ENCODE measurements around the gene PGK1.
"Not testable (repeated sequence)": the region's sequence is repeated elsewhere in the genome, so short reads cannot be mapped to it uniquely, and the experiment has no call there.

The PGK1 gene

DNA sequence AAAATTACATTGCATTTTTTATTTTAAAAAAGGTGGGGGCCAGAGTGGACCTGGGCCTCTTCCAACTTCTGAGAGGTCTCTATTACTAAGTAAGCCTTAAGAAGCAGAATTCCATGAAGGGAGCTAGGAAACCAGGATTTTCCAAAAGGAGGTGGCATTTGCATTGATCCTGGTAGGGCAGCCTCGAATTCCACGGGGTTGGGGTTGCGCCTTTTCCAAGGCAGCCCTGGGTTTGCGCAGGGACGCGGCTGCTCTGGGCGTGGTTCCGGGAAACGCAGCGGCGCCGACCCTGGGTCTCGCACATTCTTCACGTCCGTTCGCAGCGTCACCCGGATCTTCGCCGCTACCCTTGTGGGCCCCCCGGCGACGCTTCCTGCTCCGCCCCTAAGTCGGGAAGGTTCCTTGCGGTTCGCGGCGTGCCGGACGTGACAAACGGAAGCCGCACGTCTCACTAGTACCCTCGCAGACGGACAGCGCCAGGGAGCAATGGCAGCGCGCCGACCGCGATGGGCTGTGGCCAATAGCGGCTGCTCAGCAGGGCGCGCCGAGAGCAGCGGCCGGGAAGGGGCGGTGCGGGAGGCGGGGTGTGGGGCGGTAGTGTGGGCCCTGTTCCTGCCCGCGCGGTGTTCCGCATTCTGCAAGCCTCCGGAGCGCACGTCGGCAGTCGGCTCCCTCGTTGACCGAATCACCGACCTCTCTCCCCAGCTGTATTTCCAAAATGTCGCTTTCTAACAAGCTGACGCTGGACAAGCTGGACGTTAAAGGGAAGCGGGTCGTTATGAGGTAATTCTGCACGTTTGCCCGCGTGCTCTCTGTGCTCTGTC lies at the start of gene PGK1:
TSS of gene PGK1 (plus strand) at position 626 of the 824 bp plus-strand sequence. CDS start at position 719, 93 bp downstream.
- DNase-seq = peak; percentile 93

DNA sequence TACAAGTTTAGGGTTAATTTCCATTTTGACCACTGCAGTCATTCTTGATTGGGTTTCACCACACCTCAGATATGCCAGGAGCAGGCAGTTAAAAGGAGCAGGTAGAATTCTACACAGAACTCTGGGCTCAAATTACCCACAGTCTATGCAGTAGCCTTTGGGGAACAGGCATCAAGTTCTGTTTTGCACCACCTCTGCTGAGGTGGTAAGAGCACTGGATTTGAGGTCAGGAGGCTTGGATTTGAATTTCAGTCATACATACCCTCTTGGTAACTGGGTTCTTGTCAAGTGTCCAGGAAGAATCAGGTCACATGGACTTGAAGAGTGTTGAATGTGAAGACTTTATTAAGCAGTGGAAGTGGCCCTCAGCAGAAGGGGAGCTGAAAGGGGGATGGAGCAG lies 40.4 kb upstream of the PGK1 start:
- DNase-seq = no peak

DNA sequence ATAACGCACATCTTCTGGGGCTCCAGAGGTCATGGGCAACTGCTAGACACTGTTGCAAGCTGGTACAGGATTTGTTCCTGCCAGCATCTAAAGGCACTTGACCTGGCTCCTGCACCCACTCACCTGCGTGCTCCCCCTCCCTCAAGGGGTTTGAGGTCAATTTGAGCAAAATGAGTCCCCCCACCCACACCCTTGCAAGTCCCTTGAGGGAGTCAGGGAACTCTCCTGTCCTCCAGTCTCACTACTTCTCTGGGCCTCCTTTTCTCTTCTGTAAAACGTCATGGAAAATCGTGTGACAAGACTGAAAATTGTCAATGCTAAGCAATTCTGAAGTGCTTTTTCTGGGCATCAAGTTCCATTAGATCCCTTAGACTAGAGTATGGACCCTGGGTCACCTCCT lies 39.9 kb upstream of the PGK1 start:
- DNase-seq = no peak

DNA sequence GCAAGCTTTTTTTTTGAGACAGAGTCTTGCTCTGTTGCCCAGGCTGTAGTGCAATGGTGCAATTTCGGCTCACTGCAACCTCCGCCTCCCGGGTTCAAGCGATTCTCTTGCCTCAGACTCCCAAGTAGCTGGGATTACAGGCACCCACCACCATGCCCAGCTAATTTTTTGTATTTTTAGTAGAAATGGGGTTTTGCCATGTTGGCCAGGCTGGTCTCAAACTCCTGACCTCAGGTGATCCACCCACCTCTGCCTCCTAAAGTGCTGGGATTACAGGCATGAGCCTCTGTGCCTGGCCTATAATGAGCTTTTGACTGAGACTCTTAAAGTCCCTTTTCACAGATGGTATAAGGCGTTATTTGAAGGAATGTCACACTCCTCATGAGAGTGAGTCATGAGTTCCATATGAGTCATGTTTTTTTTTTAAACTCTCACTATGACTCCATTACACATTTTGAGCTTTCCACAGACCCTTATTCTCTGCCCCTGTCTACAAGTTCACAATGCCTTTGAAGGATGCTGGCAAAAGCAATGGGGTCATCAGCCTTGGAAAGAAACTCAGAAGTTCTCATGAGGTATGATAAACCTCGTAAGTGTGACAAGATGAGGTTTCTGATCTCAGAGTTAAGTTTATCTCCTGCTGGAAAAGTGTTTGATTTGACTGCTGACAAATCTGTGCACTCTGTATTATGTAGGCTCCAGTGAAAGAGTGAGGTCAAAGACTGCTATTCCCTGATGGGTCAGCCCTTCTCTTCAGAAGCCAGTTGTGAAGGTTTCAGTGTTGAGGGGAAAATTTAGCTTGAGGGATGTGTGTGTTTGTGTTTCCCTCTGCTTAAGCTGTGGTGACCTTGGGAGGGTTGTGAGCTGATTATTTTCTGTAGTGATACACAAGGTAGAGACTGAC lies 39.1 kb upstream of the PGK1 start:
- not testable (repeated sequence) for DNase-seq

DNA sequence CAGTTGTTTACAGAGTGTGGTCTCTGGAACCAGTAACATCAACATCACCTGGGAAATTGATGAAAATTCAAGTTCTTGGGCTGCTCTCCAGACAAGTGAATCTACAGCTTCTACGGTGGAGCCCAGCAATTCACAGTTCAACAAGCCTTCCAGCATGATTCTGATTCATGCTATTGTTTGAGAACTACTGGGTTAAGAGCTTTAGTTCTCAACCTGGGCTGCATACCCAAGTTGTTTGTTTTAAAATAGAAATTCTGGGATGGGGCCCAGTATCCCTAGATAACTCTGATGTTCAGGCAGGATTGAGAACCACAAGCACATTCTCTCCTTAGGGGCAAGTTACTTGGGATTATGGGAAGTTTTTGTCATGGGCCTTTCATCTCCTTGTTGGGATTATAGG lies 37.9 kb upstream of the PGK1 start:
- no peak for DNase-seq

DNA sequence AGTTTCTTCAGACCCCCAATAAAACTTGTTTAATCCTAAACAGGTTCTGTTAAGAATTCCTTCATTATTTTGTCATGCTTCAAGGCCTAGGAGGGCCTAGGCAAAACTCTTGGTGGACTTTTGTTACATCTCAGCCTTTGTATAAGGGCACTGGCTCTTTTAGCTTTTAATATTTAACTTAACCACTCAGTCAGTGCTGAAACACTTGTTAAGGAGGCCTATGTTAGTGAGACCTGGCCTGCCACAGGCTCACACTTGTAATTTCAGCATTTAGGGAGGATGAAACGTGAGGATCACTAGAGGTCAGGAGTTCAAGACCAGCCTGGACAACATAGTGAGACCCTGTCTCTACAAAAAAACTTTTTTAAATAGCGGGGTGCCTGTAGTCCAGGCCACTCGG lies 32.7 kb upstream of the PGK1 start:
- DNase-seq = no peak

DNA sequence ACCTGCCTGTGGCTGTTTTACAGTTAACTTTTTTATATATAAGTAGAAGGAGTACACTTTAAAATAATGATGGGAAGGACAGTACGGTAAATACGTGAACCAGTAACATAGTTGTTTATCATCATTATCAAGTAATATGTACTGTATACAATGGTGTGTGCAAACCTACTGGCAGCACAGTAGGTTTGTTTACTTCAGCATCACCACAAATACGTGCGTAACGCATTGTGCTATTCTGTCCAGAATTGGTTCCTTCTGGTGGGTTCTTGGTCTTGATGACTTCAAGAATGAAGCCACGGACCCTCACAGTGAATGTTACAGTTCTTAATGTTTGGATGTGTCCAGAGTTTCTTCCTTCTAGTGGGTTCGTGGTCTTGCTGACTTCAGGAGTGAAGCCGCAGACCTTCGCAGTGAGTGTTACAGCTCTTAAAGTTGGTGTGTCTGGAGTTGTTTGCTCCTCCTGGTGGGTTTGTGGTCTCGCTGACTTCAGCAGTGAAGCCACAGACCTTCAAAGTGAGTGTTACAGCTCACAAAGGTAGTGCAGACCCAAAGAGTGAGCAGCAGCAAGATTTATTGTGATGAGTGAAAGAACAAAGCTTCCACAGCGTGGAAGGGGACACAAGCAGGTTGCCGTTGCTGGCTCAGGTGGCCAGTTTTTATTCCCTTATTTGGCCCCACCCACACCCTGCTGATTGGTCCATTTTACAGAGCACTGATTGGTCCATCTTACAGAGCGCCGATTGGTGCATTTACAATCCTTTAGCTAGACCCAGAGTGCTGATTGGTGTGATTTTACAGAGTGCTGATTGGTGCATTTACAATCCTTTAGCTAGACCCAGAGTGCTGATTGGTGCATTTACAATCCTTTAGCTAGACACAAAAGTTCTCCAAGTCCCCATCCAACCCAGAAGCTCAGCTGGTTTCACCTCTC lies 30.6 kb upstream of the PGK1 start:
- DNase-seq = not testable (repeated sequence)

DNA sequence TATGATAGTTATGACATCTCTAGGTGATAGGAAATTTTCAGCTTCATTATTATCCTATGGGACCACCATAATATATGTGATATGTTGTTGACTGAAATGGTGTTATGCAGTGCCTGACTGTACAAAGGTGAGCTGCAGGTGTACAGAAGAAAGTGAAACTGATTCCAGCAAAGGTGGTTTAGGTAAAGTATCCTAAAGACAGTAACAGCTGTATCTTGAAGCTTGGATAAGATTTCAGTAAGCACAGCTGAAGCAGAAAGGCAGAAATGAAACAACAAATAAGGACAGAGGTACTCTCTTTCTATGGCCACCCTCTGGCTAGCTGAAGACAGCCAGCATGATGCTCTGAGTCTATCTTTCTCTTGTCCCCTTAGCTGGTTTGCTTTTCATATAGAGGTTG lies 30.0 kb upstream of the PGK1 start:
- DNase-seq = no peak

DNA sequence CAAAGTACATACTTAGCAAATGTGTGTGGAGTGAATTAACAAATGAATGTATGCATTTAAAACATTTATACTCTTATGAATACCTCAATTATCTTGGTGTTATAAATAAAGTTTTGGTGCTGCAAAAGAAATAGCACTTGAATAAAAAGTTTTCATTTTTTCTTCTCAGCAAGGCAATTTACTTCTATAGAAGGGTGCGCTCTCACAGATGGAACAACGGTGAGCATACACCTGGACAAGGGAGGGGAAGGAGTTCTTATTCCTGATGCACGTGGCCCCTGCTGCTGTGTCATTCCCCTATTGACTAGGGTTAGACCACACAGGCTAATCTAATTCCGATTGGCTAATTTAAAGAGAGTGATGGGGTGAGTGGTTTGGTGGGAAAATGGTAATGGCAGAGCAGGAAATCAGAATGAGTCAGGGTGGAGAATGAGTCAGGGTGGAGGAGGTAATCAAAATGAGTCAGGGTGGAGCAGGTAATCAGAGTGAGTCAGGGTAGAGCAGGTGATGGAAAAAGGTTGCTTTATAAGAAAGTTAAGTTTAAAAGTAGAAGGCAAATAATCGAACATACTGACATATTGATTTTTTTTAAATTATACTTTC lies 28.2 kb upstream of the PGK1 start:
- peak; percentile 11 for DNase-seq

DNA sequence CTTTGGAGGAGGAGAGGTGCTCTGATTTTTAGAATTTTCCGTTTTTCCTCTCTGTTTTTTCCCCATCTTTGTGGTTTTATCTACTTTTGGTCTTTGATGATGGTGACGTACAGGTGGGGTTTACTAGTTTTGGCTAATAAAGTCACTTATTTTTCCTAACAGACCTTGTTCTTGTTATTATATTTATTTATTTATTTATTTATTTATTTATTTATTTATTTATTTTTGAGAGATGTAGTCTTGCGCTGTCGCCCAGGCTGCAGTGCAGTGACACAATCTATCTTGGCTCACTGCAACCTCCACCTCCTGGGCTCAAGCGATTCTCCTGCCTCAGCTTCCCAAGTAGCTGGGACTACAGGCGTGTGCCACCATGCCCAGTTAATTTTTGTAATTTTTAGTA lies 22.6 kb upstream of the PGK1 start:
- not testable (repeated sequence) for DNase-seq

DNA sequence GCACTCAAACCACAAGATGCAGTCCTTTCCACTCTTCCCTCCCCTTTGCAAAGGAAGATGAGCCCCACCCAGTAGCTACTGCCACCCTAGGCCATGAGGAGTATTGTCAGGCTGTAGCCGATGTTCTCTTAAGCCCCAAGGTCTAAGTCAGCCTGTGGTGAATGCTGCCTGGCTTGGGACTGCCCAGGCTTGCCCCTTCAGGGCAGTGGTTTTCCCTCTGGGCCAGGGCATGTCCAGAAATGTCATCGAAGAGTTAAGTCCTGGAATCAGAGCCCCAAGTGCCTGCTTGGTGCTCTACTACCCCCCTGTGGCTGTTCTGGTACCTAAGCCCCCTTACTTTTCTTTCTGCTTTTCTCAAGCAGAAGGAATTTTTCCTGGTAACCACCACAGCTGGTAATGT lies 11.8 kb upstream of the PGK1 start:
- DNase-seq = no peak

DNA sequence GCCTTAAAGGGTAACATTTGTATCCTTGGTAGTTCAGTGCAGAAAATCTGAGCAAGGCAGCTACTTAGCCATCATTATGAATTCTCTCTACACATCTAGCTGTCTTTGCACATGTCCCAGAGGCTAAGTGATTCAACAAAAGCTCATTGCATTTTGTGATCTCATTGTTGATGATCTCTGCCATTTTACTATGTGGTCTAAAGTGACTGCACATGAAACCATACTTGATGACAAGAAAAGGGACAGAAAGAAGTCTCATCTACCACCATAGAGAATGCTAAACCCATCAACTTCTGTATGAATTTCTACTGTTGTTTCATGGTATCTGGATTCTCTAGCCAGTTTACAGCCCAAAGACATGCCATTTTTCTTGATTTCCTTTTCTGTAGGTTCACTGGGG lies 5.9 kb upstream of the PGK1 start:
- no peak for DNase-seq

DNA sequence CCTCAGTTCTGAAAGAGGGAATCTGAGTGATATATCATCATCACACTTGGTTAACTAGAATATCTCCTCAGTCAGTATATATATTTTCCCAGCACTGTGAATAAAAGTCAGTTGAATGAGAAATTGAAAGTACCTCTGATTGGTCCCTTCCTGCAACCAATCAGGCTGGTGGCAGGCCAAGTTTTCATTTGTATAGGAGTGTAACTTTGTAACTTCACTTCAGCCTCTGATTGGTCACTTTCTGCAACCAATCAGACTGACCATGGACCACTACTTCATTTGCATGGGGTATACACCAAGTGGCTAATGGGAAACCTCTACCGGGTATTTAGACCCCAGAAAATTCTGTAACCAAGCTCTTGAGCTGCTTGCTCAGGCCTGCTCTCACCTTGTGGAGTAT lies 2.0 kb upstream of the PGK1 start:
- no peak for DNase-seq

DNA sequence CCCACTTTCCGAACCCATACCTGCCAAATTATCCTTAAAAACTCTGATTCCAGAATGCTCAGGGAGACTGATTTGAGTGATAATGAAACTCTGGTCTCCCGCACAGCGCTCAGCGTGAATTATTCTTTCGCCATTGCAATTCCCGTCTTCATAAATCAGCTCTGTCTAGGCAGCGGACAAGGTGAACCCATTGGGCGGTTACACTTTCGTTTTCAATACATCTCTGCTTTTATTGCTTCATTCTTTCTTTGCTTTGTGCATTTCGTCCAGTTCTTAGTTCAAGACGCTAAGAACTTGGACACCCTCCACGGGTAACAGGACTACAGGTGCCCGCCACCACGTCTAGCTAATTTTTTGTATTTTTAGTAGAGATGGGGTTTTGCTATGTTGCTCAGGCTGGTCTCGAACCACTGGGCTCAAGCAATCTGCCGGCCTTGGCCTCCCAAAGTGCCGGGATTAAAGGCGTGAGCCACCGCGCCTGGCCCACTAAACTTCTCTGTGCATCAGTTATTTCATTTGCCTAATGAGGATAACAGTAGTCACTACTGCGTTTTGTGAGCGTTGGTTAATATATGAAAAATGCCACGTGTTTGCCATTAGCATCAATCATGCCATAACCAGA lies 936 bp upstream of the PGK1 start:
- DNase-seq = no peak

DNA sequence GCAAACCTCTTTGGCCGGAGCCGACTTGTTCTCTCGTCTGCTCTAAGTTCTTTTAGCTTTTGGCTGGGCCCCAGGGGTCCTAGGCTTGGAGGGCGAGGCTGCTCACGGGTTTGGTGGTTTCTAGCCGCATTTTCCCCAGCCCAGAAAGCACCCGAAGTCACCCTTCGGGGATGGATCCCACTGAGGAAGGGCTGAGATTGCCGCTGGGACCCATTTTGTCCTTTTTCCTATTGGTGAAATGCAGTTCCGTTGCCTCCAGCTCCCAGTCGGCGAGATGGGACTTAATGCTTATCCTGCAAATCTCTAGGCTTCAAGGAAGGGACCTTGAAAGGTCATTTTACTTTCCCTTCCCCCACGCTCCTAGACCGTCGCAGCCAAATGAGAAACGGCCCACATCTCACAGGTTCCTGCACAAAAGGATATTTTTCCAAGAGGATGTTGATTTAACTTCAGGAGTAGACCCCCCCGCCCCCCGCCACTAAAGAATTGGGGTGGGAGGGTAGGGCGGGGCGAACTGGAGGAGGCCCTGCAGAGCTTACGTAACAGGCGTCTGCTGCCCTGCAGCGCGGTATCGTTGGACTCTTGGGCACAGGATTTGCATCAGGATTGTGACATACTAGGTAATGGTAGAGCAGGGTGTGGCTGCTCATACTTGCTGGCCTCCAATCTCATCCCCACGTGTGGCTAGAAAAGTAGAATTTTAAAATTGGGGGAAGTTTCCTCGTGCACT lies 564 bp downstream of the PGK1 start:
- DNase-seq = peak; percentile 13

DNA sequence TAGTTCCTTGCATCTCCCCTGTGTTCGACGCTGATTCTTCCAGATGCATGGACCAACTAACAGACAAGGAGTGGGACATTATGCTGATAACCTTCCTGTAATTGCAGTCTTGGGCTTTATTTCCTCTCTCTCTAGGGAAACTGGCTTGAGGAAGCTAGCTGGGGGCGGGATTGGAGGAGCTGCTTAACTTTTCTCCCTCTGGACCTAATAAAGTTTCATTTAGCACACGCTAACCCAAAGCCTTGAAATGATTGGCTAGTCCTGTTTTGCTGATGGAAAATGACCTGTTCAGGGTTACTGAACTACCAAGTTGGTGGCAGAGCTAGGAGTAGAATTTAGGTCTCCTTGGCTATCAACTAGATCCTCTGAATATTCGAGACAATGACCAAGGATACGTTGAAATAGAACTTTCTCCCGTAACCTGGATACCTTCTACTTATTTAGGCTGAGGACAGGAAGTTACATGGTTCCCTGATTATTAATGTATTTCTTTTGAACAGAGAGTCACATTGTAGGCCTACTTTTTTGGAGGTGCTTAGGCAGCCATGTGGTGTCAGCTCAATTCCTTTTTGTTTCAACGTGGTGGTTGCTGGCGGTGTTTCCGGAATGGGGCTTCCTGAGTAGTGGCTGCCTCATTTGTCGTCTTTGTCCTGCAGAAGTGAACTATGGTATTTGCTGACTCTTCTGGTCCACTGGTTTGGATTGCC lies 2.0 kb downstream of the PGK1 start:
- DNase-seq = peak; percentile 20

DNA sequence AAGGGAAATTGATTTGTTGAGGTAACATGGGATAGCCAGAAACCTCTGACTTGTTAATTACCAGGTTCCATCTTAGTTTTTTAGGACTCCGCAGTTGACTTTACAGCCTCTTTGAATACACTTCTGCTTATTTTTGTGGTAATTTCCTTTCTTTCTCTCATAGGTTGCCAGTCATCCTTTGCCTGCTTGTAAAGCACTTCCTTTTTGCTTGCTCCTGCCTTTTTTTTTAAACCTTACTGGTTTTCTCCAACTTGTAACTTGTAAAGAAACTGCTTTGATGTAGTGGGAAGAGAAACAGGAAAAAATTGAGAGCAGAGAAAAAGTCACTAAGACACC lies 2.6 kb downstream of the PGK1 start:
- DNase-seq = no peak

DNA sequence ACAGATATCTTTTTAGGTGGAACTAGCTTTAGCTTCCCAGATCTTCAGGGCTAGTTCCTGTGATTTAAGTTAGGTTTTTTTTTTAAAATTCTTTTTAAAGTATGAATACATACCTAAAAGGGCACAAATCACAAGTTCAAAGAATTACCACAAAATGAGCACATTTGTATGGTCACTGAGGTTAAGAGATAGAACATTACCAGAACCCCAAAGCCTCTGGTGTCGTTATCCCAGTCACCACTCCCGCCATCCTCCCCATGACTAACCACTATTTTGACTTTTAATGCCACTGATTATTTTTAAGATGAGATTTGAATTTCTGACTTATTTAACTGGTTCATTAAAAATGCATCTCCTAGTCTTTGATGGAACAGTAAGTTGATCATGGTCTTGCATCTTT lies 5.4 kb downstream of the PGK1 start:
- no peak for DNase-seq

DNA sequence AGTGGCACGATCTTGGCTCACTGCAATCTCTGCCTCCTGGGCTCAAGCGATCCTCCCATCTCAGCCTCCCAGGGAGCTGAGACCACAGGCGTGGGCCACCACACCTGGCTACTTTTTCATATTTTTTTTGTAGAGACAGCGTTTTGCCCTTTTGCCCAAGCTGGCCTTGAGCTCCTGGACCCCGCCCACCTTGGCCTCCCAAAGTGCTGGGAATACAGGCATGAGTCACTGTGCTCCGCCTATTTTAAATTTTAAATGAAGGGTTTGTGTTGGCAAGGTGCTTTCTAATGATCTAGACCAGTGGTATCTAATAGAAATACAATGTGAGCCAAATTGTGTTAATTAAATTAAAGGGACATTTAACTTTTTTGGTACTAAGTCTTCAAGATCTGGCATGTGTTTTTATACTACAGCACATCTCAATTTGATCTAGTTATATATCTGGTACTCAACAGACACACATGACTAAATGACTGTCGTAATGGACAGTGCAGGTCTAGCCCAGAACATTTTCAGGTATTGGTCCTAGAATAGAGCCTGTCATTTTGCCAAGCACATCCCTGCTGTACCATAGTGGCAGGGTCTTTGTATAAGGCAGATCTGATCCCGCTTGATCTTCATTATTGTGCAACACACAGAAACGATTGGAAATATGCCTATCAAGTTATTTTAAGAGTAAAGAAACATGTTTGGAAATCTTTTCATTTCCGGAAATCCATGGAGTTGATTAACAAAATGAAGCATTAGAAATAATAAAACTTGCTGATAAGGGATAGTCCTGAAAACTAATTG lies 7.3 kb downstream of the PGK1 start:
- DNase-seq = no peak

DNA sequence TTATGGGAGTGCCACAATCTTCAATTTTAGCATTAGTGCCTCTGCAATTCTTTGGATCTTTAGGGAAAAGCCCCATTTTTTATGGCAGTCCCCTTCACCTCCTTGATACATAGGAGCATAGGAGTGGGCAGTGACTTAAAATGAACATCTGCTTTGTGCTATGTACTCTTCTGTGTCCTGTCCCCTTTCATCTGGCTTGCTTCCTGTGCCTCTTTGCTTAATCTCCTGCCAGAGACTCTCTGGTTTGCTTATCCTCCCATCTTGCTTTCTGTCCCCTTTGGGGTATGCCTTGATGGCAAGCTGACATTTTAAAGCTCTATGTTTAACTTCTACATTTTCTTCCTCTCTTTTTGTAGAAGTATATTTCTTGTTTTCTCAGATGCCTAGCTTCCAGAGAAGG lies 12.3 kb downstream of the PGK1 start:
- DNase-seq = no peak
